Upper lobe of right lung (tissue), 1 donor: ENCODE measurements around the gene TMPRSS5. TPM values are rescaled to one million over a fixed set of nuclear protein-coding genes. Genes with fewer than 3 reads are reported as not detected.

ENCODE experiments used
- ATAC-seq: fragments of 200-7000 bp; cut with Tn5 transposase; one replicate; pipeline ENCODE4 v1.9.1; 2020; ENCODE audit warnings: mild to moderate bottlenecking, moderate library complexity
- DNase-seq: peaks from one replicate; pipeline ENCODE4 v3.0.0-alpha.2; 2020
- H3K27ac ChIP-seq: fragments of 200-600 bp; one replicate; pipeline ENCODE4 v1.8.0; 2022
- H3K27me3 ChIP-seq: fragments of 200-600 bp; one replicate; pipeline ENCODE4 v1.8.0; 2022; ENCODE audit warnings: mild to moderate bottlenecking
- H3K36me3 ChIP-seq: fragments of 200-600 bp; one replicate; pipeline ENCODE4 v1.8.0; 2022
- H3K4me1 ChIP-seq: fragments of 200-600 bp; one replicate; pipeline ENCODE4 v1.8.0; 2022
- H3K4me3 ChIP-seq: fragments of 200-600 bp; one replicate; pipeline ENCODE4 v1.8.0; 2022; ENCODE audit warnings: mild to moderate bottlenecking
- H3K9me3 ChIP-seq: fragments of 200-600 bp; one replicate; pipeline ENCODE4 v1.8.0; 2022
- intact Hi-C: fragments of 100-400 bp; cut with DNase I; formaldehyde crosslinking; loops from one replicate; pipeline ENCODE4 v1.11.0; 2022
- total RNA-seq: library from RNA; stranded (reverse); fragmentation: NEBNext Ultra II Directional; extraction: Animal tissue kit (Norgen Biotek cat#: 25700); gene quantifications from one replicate; pipeline ENCODE4 v1.2.1, GENCODE V29; 2021
- TF ChIP-seq, protein P1 (sequence below): fragments of 200-600 bp; IDR thresholded peaks from one replicate; pipeline ENCODE4 v1.8.0; 2022; ENCODE audit warnings: antibody characterized with exemption
- donor health status: DM: no; HTN: yes; CAD: no; lungs with severe emphysema.

The TMPRSS5 gene
- total RNA-seq, 1 donor from 2014 or later: 0.69 TPM

DNA sequence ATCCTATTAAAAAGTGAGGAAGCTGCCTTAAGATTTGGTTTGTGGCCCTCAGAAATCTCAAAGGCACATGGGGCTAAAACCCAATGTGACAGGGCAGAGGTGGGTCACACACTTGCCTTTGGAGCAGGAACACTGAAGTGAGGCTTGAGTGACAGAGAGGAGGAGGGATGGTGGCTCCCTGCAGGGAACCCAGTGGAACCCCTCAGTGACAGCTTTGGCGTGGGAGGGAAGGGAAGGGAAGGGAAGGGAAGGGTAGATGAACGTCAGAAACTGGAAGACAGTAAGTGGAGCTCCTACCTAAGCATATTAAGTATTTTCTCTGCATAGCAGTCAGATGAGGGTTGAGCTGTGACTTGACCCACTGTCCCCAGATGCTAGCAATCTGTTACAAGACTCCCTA, 68.5 kb downstream of the TMPRSS5 start:
- intact Hi-C loops: no loop called here
- Histone ChIP-seq H3K36me3 (no peaks in the 10 kb centered on the region), H3K4me3 (no peak overlapping the region), H3K4me1 (no peaks in the 10 kb centered on the region), H3K27ac (no peak overlapping the region), H3K27me3 (no peaks in the 10 kb centered on the region), H3K9me3 (no peaks in the 10 kb centered on the region)
- DNase-seq (no peak), ATAC-seq (no peak)
- TF ChIP-seq, protein P1, sequence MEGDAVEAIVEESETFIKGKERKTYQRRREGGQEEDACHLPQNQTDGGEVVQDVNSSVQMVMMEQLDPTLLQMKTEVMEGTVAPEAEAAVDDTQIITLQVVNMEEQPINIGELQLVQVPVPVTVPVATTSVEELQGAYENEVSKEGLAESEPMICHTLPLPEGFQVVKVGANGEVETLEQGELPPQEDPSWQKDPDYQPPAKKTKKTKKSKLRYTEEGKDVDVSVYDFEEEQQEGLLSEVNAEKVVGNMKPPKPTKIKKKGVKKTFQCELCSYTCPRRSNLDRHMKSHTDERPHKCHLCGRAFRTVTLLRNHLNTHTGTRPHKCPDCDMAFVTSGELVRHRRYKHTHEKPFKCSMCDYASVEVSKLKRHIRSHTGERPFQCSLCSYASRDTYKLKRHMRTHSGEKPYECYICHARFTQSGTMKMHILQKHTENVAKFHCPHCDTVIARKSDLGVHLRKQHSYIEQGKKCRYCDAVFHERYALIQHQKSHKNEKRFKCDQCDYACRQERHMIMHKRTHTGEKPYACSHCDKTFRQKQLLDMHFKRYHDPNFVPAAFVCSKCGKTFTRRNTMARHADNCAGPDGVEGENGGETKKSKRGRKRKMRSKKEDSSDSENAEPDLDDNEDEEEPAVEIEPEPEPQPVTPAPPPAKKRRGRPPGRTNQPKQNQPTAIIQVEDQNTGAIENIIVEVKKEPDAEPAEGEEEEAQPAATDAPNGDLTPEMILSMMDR: no peak

Other genes with a start within 250 kb of the TMPRSS5 start
- gene DRD2, start 230.9 kb downstream of the TMPRSS5 start, total RNA-seq: not detected
- gene ZW10, start 67.4 kb upstream of the TMPRSS5 start, total RNA-seq: 11.5 TPM
- gene CLDN25, start 73.5 kb upstream of the TMPRSS5 start, total RNA-seq: not detected
- 28.9 TPM for gene USP28, start 169.3 kb upstream of the TMPRSS5 start, total RNA-seq
- gene HTR3B, start 198.5 kb upstream of the TMPRSS5 start, total RNA-seq: not detected